Type B pancreatic cell (in vitro differentiated cells): ENCODE data around the gene C9orf78. TPM values are rescaled to one million over a fixed set of nuclear protein-coding genes. Genes with fewer than 3 reads are reported as not detected.
"Not testable (repeated sequence)": the region's sequence is repeated elsewhere in the genome, so short reads cannot be mapped to it uniquely, and the experiment has no call there.

Source experiments
- DNase-seq: peaks from one replicate; pipeline ENCODE4 v3.0.0; 2021; ENCODE audit warnings: mixed read lengths; ENCODE audit not compliant: unreplicated experiment; ENCODE audit errors: extremely low spot score
- H3K27ac Mint-ChIP-seq: 2 replicates; pipeline ENCODE4 v1.8.0; 2021; ENCODE audit warnings: mild to moderate bottlenecking, mixed read lengths
- H3K27me3 Mint-ChIP-seq: 2 replicates; pipeline ENCODE4 v1.8.0; 2021; ENCODE audit warnings: mixed read lengths
- H3K36me3 Mint-ChIP-seq: 2 replicates; pipeline ENCODE4 v1.8.0; 2021; ENCODE audit warnings: mixed read lengths
- H3K4me1 Mint-ChIP-seq: one replicate; pipeline ENCODE4 v1.8.0; 2021; ENCODE audit warnings: mixed read lengths; ENCODE audit not compliant: unreplicated experiment
- H3K4me3 Mint-ChIP-seq: 2 replicates; pipeline ENCODE4 v1.8.0; 2021; ENCODE audit warnings: mild to moderate bottlenecking, mixed read lengths
- H3K9me3 Mint-ChIP-seq: 2 replicates; pipeline ENCODE4 v1.8.0; 2021; ENCODE audit warnings: mixed read lengths
- CTCF ChIP-seq: fragments of 200-600 bp; sonication (generic); conservative IDR thresholded peaks from 2 replicates; pipeline ENCODE4 v1.5.0; 2021; ENCODE audit warnings: antibody characterized with exemption, mild to moderate bottlenecking
- total RNA-seq: library from RNA; stranded (reverse); gene quantifications from 2 replicates; pipeline ENCODE4 v1.2.1, GENCODE V29; 2021; ENCODE audit warnings: low replicate concordance

C9orf78 gene
- total RNA-seq, 1 donor from 2014 or later, result 35.4 TPM

- peaks cover 13% of the 10 kb centered on the region for H3K36me3 Mint-ChIP-seq
- H3K4me1 Mint-ChIP-seq, result peaks cover 14% of the 10 kb centered on the region
- peak within 1 kb of the TSS; percentile 90 for H3K4me3 Mint-ChIP-seq
- peak within 1 kb of the TSS; percentile 85 for H3K27ac Mint-ChIP-seq
- TF ChIP-seq CTCF, result no peak
- no peaks in the 10 kb centered on the region for H3K27me3 Mint-ChIP-seq
- no peaks in the 10 kb centered on the region for H3K9me3 Mint-ChIP-seq
- peak; percentile 95 for DNase-seq
These were observed 32.0 kb downstream of the C9orf78 start, which contains the start of gene TOR1B for GRCh38 chr9:129802833-129803675. TSS of gene TOR1B (plus strand) at chr9:129803184. CDS start at chr9:129803213, 29 bp downstream.

DNA sequence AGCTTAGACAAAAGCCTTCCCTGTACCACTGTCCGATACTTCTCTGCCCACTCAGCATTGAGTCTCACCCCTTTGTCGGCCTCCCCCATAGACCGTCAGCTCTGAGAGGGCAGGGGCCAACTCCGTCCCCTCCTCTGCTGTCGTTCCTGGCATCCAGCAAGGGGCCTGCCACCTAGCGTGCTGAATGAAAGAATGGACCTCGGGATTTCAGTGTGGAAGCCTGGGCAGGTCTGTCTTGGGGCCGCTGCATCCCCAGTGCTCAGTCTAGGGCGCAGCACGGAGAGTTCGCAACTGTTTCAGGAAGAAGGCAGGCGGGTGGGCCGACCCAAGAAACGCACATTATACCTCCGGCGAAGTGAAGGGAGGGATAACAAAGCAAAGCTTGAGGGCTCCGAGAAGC lies 33.6 kb downstream of the C9orf78 start:
- no peaks in the 10 kb centered on the region for H3K9me3 Mint-ChIP-seq
- DNase-seq, result no peak
- TF ChIP-seq CTCF, result no peak
- peaks cover 14% of the 10 kb centered on the region for H3K4me1 Mint-ChIP-seq
- peaks cover under 1% of the 10 kb centered on the region for H3K27me3 Mint-ChIP-seq
- peaks cover 7% of the 10 kb centered on the region for H3K36me3 Mint-ChIP-seq
- H3K27ac Mint-ChIP-seq, result peak overlapping the region; percentile 75
- H3K4me3 Mint-ChIP-seq, result peak overlapping the region; percentile 74

GRCh38 chr9:129798973-129799372 lies 36.1 kb downstream of the C9orf78 start:
- Mint-ChIP-seq H3K27me3 (peaks cover 19% of the 10 kb centered on the region), H3K9me3 (no peaks in the 10 kb centered on the region), H3K36me3 (no peaks in the 10 kb centered on the region), H3K4me3 (no peak overlapping the region), H3K27ac (no peak overlapping the region), H3K4me1 (peaks cover 2% of the 10 kb centered on the region)
- TF ChIP-seq CTCF, result no peak
- no peak for DNase-seq

DNA sequence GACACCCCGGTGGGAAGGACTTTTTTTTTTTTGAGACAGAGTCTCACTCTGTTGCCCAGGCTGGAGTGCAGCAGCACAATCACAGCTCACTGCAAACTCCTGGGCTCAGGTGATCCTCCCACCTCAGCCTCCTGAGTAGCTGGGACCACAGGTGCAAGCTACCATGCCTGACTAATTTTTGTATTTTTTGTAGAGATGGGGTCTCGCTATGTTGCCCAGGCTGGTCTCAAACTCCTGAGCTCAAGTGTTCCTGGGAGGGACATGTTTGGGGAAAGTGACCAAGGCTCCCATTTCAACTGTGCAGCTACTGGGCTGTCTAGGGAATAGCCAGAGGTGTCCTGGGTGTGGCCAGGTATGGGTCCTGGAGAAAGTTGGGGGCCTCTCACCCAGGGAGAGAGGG lies 39.0 kb downstream of the C9orf78 start:
- H3K36me3 Mint-ChIP-seq, H3K4me1 Mint-ChIP-seq, H3K9me3 Mint-ChIP-seq, DNase-seq, H3K27ac Mint-ChIP-seq, H3K4me3 Mint-ChIP-seq: not testable (repeated sequence)
- H3K27me3 Mint-ChIP-seq, result peaks cover 23% of the 10 kb centered on the region

- Mint-ChIP-seq H3K36me3 (no peaks in the 10 kb centered on the region), H3K9me3 (no peaks in the 10 kb centered on the region), H3K4me3 (no peak overlapping the region), H3K27me3 (peaks cover 29% of the 10 kb centered on the region), H3K4me1 (no peaks in the 10 kb centered on the region), H3K27ac (no peak overlapping the region)
- DNase-seq, result no peak
- TF ChIP-seq CTCF, result no peak
These were observed 40.5 kb downstream of the C9orf78 start for GRCh38 chr9:129794549-129794948.

DNA sequence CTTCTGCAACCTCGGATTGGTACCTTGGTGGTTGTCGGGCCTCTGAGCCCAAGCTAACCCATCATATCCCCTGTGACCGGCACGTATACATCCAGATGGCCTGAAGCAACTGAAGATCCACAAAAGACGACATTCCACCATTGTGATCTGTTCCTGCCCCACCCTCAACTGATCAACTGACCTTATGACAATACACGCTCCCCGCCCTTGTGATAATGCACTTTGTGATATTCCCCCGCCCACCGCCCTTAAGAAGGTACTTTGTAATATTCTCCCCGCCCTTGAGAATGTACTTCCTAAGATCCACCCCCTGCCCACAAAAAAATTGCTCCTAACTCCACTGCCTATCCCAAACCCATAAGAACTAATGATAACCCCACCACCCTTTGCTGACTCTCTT lies 48.6 kb downstream of the C9orf78 start:
- Mint-ChIP-seq H3K27me3 (peaks cover 40% of the 10 kb centered on the region), H3K27ac (no peak overlapping the region), H3K36me3 (no peaks in the 10 kb centered on the region), H3K4me1 (peaks cover 6% of the 10 kb centered on the region), H3K4me3 (no peak overlapping the region), H3K9me3 (no peaks in the 10 kb centered on the region)
- no peak for DNase-seq
- TF ChIP-seq CTCF, result no peak
